BE2C (cell line): ENCODE measurements around the gene SIRT7.
A peak's percentile ranks its signal among the peaks of the same experiment; 100 is the strongest.

Experiments used
- DNase-seq: peaks from one replicate; pipeline ENCODE4 v3.0.0-alpha.2; 2020
- H3K27me3 ChIP-seq: fragments of 250-450 bp; sonication (Bioruptor Pico); 2 replicates; pipeline ENCODE4 v1.5.1; 2020; ENCODE audit warnings: mild to moderate bottlenecking
- H3K36me3 ChIP-seq: fragments of 250-450 bp; sonication (Bioruptor Pico); 2 replicates; pipeline ENCODE4 v1.5.1; 2020; ENCODE audit warnings: mild to moderate bottlenecking
- H3K4me1 ChIP-seq: fragments of 250-450 bp; sonication (Bioruptor Pico); 2 replicates; pipeline ENCODE4 v1.5.1; 2020
- H3K4me3 ChIP-seq: 2 replicates; pipeline ENCODE4 v1.5.1; 2011; ENCODE audit warnings: low read depth, low read length
- H3K9me3 ChIP-seq: fragments of 250-450 bp; sonication (Bioruptor Pico); 2 replicates; pipeline ENCODE4 v1.5.1; 2020
- TF ChIP-seq, protein P1 (sequence below): IDR thresholded peaks from 2 replicates; pipeline ENCODE4 v1.5.1; 2012; ENCODE audit warnings: mild to moderate bottlenecking, low read depth, low read length

Gene SIRT7

GRCh38 chr17:81867170-81867990, 50.6 kb downstream of the SIRT7 start:
- Histone ChIP-seq H3K36me3 (peaks cover 36% of the 10 kb centered on the region), H3K9me3 (no peaks in the 10 kb centered on the region), H3K27me3 (no peaks in the 10 kb centered on the region), H3K4me1 (peaks cover 26% of the 10 kb centered on the region), H3K4me3 (no peak overlapping the region)
- DNase-seq, result peak; percentile 66
- TF ChIP-seq, protein P1, sequence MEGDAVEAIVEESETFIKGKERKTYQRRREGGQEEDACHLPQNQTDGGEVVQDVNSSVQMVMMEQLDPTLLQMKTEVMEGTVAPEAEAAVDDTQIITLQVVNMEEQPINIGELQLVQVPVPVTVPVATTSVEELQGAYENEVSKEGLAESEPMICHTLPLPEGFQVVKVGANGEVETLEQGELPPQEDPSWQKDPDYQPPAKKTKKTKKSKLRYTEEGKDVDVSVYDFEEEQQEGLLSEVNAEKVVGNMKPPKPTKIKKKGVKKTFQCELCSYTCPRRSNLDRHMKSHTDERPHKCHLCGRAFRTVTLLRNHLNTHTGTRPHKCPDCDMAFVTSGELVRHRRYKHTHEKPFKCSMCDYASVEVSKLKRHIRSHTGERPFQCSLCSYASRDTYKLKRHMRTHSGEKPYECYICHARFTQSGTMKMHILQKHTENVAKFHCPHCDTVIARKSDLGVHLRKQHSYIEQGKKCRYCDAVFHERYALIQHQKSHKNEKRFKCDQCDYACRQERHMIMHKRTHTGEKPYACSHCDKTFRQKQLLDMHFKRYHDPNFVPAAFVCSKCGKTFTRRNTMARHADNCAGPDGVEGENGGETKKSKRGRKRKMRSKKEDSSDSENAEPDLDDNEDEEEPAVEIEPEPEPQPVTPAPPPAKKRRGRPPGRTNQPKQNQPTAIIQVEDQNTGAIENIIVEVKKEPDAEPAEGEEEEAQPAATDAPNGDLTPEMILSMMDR, result no peak

GRCh38 chr17:81866440-81867169, 51.4 kb downstream of the SIRT7 start:
- no peaks in the 10 kb centered on the region for H3K27me3 ChIP-seq
- peaks cover 37% of the 10 kb centered on the region for H3K36me3 ChIP-seq
- DNase-seq, result no peak
- TF ChIP-seq, protein P1, result no peak
- no peaks in the 10 kb centered on the region for H3K9me3 ChIP-seq
- H3K4me3 ChIP-seq, result no peak overlapping the region
- peaks cover 26% of the 10 kb centered on the region for H3K4me1 ChIP-seq

GRCh38 chr17:81865733-81866439, 52.1 kb downstream of the SIRT7 start:
- H3K4me3 ChIP-seq, result no peak overlapping the region
- no peak for DNase-seq
- TF ChIP-seq, protein P1, result no peak
- no peaks in the 10 kb centered on the region for H3K9me3 ChIP-seq
- no peaks in the 10 kb centered on the region for H3K27me3 ChIP-seq
- peaks cover 38% of the 10 kb centered on the region for H3K36me3 ChIP-seq
- peaks cover 26% of the 10 kb centered on the region for H3K4me1 ChIP-seq

GRCh38 chr17:81865358-81865732, 52.6 kb downstream of the SIRT7 start:
- Histone ChIP-seq H3K4me3 (no peak overlapping the region), H3K9me3 (no peaks in the 10 kb centered on the region), H3K4me1 (peaks cover 26% of the 10 kb centered on the region), H3K27me3 (no peaks in the 10 kb centered on the region), H3K36me3 (peaks cover 38% of the 10 kb centered on the region)
- DNase-seq, result no peak
- TF ChIP-seq, protein P1, result no peak

DNA sequence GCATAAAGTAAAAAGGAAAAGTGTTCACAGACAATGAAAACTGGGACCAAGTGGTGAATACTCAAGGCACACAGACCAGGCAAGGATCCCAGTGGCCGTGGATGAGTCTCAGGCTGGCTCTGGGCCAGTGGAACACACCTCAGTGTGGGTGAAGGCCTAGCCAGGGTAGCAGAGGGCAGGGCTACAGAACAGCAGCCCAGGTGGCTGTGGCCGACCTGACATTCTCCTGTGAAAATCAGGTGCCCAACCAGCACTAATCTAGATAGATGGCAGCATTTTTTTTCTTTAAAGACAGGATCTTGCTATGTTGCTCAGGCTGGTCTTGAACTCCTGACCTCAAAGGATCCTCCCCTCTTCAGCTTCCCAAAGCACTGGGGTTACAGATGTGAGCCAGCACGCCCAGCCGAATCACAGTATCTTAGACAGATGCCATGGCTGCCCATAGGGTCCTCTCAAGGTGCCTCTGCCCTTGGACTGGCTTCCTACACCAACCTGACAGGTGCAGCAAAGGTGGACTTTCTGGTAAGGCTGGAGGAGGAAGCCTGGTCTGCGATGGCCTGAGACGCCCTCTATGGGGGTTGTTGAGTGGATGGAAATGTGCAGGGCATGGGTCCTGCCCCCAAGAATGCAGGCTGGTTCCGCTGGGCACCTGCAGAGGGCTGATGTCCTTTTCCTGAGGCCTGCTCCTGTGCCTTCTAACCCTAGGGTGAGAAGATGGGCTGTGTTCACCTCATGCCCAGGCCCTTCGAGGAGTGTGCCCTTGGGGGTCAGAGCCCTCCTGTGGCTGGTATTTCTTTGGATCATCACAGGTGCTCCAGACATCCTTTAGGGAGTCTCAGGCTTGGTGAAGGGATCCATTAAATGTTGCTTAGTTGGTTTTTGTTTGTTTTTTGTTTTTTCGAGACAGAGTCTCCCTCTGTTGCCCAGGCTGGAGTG, 53.9 kb downstream of the SIRT7 start:
- H3K36me3 ChIP-seq, result peaks cover 28% of the 10 kb centered on the region
- TF ChIP-seq, protein P1, result no peak
- no peaks in the 10 kb centered on the region for H3K9me3 ChIP-seq
- no peak overlapping the region for H3K4me3 ChIP-seq
- H3K27me3 ChIP-seq, result no peaks in the 10 kb centered on the region
- peaks cover 26% of the 10 kb centered on the region for H3K4me1 ChIP-seq
- no peak for DNase-seq
